SU-DHL-6 (cell line): ENCODE measurements around the gene SMIM31.

Experiments
- EZH2phosphoT487 ChIP-seq: fragments of 200-600 bp; sonication (generic), shearing (Covaris generic); conservative IDR thresholded peaks from 2 replicates; pipeline ENCODE4 v1.6.1; 2018; ENCODE audit warnings: mild to moderate bottlenecking, antibody characterized with exemption, low read length, moderate library complexity, mixed read lengths
- TF ChIP-seq, protein P1 (sequence below): fragments of 200-600 bp; sonication (generic); IDR thresholded peaks from one replicate; pipeline ENCODE4 v1.5.1; 2017; ENCODE audit warnings: antibody characterized with exemption, mild to moderate bottlenecking, low read length, moderate library complexity; ENCODE audit not compliant: insufficient read depth, poor library complexity, severe bottlenecking

DNA sequence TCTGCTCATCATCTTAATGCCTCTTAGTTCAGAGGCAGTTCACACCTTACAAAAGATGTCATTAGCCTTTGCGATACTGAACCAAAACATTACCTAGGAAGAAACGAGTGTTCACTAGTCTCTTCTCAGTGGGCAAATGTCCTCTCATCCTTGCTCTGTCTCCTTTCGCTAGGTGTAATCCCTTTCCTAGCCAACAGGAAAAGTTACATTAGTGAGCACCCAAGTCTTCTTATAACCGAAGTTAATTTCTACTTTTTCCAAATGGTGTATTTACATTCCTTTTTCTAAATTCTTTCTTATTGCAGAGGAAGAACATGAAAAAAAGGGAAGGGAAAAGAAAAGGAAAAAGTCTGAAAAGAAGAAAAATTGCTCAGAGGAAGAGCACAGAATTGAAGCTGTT, 46.9 kb downstream of the SMIM31 start:
- TF ChIP-seq, protein P1, sequence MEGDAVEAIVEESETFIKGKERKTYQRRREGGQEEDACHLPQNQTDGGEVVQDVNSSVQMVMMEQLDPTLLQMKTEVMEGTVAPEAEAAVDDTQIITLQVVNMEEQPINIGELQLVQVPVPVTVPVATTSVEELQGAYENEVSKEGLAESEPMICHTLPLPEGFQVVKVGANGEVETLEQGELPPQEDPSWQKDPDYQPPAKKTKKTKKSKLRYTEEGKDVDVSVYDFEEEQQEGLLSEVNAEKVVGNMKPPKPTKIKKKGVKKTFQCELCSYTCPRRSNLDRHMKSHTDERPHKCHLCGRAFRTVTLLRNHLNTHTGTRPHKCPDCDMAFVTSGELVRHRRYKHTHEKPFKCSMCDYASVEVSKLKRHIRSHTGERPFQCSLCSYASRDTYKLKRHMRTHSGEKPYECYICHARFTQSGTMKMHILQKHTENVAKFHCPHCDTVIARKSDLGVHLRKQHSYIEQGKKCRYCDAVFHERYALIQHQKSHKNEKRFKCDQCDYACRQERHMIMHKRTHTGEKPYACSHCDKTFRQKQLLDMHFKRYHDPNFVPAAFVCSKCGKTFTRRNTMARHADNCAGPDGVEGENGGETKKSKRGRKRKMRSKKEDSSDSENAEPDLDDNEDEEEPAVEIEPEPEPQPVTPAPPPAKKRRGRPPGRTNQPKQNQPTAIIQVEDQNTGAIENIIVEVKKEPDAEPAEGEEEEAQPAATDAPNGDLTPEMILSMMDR, result no peak
- no peak for TF ChIP-seq EZH2phosphoT487
